Activated CD4-positive, alpha-beta T cell treated with anti-CD3 and anti-CD28 coated beads for 48 hours (primary cell): ENCODE results near the gene JUND.
A peak's percentile ranks its signal among the peaks of the same experiment; 100 is the strongest.
"Not testable (repeated sequence)": the region's sequence is repeated elsewhere in the genome, so short reads cannot be mapped to it uniquely, and the experiment has no call there.

ENCODE experiments used
- DNase-seq: peaks from one replicate; pipeline ENCODE4 v3.0.0-alpha.2; 2020

The JUND gene

GRCh38 chr19:18281082-18282020 lies at the start of gene JUND:
Gene JUND, minus strand, starts transcription at chr19:18281622. Its CDS starts 138 bp downstream, at chr19:18281484.
- DNase-seq: peak; percentile 98

- DNase-seq: no peak
Observed at GRCh38 chr19:18330868-18331267, 49.4 kb upstream of the JUND start.

- no peak for DNase-seq
Observed at GRCh38 chr19:18329035-18329376, 47.6 kb upstream of the JUND start.

- DNase-seq: peak; percentile 92
Observed at GRCh38 chr19:18328340-18329034, 47.1 kb upstream of the JUND start.

- no peak for DNase-seq
Observed at GRCh38 chr19:18326772-18327171, 45.4 kb upstream of the JUND start.

GRCh38 chr19:18324373-18324731 lies 42.9 kb upstream of the JUND start:
- DNase-seq: not testable (repeated sequence)

GRCh38 chr19:18322759-18323460 lies 41.5 kb upstream of the JUND start, which contains the start of gene LSM4:
Gene LSM4, minus strand, starts transcription at chr19:18323076. Its CDS starts 56 bp downstream, at chr19:18323020.
- DNase-seq: peak; percentile 100

GRCh38 chr19:18322318-18322758 lies 40.9 kb upstream of the JUND start:
- peak; percentile 70 for DNase-seq

- DNase-seq: peak; percentile 56
Observed at GRCh38 chr19:18321734-18322102, 40.3 kb upstream of the JUND start.

GRCh38 chr19:18320865-18321733 lies 39.7 kb upstream of the JUND start:
- no peak for DNase-seq

- DNase-seq: no peak
Observed at GRCh38 chr19:18319591-18320135, 38.2 kb upstream of the JUND start.

GRCh38 chr19:18317961-18318800 lies 36.8 kb upstream of the JUND start:
- DNase-seq: peak; percentile 64

- DNase-seq: no peak
Observed at GRCh38 chr19:18313398-18313797, 32.0 kb upstream of the JUND start.

- DNase-seq: no peak
Observed at GRCh38 chr19:18312092-18312534, 30.7 kb upstream of the JUND start.

- DNase-seq: no peak
Observed at GRCh38 chr19:18311502-18312091, 30.2 kb upstream of the JUND start.

GRCh38 chr19:18310966-18311365 lies 29.5 kb upstream of the JUND start:
- no peak for DNase-seq

GRCh38 chr19:18310118-18310909 lies 28.9 kb upstream of the JUND start:
- DNase-seq: no peak

GRCh38 chr19:18309525-18310064 lies 28.2 kb upstream of the JUND start:
- no peak for DNase-seq

GRCh38 chr19:18308948-18309325 lies 27.5 kb upstream of the JUND start:
- no peak for DNase-seq
